DMS153 treated with DMSO at 0.1 percent for 48 hours (cell line): ENCODE measurements around the gene WDFY3.

Source experiments
- DNase-seq: peaks from one replicate; lab custom pipeline; 2025; ENCODE audit not compliant: unreplicated experiment; lab: John Stamatoyannopoulos, UW

The WDFY3 gene

DNA sequence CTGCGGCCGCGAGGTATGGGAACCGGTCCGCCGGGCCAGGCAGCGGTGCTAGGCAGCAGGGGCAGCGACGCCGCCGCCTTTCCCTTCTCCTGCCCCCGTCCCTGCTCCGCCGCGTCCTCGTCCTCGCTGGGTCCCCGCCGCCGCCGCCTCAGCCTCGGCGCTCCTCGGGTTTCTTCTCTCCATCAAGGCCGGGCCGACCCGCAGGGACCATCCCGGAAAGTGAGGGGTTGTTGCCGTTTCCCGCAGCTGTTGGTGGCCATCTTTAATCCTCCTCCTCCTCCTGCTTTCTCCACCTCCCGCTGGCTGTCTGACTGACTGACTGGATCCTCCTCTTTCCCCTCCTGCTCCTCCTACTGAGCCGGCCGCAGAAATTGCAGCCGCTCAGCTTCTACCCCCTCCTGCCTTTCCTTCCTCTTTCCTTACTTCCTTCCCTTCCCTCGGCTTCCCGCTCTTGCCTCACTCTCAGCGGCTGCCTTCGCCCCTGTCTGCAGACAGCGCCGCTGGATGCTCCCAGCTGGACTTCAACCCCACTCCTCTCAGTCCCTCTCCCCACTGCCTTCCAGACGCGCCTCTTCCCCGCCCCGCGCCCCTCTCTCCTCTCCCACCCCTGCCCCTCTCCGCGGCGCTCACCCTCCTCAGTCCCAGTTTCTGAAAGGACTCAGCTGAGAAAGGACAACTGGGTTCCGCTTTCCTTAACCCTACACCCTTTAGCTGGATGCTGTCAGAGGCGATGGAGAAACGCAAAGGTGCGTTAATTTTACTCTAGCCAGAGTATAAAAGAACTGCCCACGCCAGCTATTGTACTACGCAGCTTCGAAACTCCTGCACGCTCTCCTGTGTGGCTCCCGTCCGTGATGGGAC lies at the start of gene WDFY3:
Gene WDFY3 (minus strand): TSS at position 309 of the 861 bp plus-strand sequence. CDS start 106,099 bp downstream, outside the sequence.
- DNase-seq = peak; percentile 75

GRCh38 chr4:85005865-85006377 lies 39.4 kb upstream of the WDFY3 start:
- DNase-seq = no peak

- DNase-seq = no peak
These were observed 33.9 kb upstream of the WDFY3 start for GRCh38 chr4:85000343-85000742.

GRCh38 chr4:84995386-84995785 lies 28.9 kb upstream of the WDFY3 start:
- no peak for DNase-seq

- DNase-seq = no peak
These were observed 27.8 kb upstream of the WDFY3 start for GRCh38 chr4:84994280-84994679.

GRCh38 chr4:84985952-84986351 lies 19.5 kb upstream of the WDFY3 start:
- no peak for DNase-seq

DNA sequence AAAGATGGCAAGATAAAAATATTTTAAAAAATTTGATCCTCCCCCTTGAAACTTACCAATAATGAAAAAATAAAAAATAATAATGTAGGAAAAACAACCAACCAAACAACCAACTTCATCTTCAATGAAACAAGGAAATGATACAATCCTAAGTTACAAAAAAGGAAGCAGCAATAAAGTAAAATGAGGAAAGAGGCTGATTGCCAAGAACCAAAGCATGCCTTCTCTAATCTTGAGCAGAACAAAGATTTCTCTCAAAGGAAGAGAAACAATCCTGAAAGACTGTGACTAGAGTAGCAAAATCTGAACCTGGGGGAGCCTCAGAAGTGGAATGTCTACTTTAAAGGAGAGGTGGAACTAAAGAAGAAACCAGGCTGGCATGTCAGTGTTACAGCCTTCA lies 10.9 kb upstream of the WDFY3 start:
- no peak for DNase-seq

- no peak for DNase-seq
These were observed 7.4 kb upstream of the WDFY3 start for GRCh38 chr4:84973856-84974255.

GRCh38 chr4:84971319-84971932 lies 4.9 kb upstream of the WDFY3 start:
- DNase-seq = peak; percentile 61

DNA sequence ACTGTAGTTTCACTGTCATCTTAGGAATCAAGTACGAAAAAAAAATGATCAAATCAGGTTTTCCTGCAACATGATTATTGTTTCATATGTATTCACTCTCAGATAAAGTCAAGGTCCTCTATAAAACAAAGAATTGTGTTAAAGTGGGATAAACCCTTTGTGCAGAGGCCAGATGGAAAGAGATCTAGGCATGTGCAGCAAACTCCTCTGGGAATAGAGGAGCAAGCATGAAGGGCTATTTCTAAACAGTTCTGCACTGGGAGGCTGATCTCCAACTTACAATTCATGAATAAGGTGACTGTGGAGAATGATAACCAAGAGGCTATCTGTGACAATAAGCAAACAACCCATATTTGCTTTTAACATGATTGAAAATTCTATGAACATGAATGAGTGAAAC lies 2.4 kb upstream of the WDFY3 start:
- DNase-seq = peak; percentile 46

GRCh38 chr4:84967243-84967690 lies 777 bp upstream of the WDFY3 start:
- DNase-seq = no peak

DNA sequence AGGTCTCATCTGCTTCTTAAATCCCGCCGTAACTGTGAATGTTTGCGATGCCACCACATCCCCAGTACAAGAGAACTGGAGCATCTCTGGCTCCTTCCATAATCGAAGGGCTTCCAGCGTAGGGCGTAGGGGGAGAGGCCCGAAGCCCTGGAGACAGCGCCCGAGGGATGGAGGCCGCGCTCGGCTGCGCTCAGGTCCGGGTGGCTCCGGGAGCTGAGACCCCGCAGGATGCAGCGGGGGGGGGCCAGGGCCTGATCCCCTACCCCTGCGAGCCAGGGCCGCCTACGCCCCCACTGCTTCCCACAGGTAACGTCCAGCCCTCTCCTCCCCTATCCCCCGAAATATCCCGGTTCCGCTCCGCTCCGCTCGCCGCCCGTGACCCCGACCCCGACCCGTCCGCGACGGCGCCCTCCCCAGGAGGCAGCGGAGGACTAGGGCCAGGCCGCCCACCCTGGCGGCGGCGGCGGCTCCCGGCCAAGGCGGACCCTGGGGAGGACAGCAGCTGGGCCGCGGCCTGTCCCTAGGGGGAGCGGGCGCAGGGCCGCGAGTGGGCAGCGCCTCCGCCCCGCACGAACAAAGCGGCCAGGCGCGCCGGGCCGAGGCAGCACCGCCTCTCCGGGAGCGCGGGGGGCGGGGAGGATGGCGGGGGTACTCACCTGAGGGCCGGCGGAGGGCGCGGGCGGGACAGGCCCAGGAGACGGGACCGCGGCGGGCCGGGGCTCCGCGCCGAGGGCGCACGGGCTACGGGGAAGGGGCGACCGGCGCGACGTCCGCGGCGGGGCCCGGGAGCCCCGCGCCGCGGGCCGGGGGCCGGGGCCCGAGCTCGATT lies 723 bp downstream of the WDFY3 start:
- DNase-seq = no peak

DNA sequence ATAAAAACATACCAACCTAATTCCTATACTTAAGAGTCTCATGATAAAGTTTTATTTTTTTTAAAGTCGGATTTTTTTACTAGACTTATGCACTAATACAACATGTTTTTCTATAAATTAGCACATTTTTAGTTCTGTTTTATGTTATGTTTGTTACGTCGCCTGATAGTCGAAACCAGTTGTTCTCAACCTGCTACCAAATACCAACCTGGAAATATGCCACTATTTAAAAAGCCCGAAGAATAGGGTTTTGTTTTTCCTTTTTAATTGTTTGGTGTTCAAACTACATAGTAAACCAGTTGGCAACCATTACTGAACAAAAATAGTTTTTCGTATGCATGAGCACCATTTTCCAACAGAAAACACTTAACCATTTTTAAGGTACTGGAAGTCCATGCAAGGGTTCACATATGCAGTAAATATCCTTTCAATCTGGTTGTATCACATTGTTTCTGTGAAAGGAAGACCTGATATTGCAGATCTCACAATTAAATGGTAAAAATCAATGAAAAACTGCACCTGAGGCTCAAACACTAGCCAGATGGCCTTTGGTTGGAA lies 1.4 kb downstream of the WDFY3 start:
- DNase-seq = no peak

- no peak for DNase-seq
These were observed 4.4 kb downstream of the WDFY3 start for GRCh38 chr4:84962102-84962501.

DNA sequence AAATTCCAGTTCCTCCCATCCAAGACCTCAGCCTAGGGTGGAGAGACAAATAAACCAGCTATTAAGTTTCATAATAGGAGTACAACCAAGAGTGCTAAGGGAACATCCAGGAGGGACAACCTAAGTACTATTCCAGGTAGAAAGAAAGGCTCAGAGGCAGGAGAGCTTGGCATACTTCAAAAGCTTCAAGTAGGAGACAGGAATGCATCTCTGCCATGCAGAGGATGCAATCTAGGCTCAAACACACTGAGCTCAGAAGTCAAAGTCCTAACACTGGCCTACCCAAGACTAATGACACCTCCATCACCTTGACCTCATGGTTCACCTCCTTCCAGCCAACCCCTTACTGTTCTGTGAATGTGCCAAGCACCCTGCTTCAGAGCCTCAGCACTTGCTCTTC lies 8.1 kb downstream of the WDFY3 start:
- DNase-seq = no peak

DNA sequence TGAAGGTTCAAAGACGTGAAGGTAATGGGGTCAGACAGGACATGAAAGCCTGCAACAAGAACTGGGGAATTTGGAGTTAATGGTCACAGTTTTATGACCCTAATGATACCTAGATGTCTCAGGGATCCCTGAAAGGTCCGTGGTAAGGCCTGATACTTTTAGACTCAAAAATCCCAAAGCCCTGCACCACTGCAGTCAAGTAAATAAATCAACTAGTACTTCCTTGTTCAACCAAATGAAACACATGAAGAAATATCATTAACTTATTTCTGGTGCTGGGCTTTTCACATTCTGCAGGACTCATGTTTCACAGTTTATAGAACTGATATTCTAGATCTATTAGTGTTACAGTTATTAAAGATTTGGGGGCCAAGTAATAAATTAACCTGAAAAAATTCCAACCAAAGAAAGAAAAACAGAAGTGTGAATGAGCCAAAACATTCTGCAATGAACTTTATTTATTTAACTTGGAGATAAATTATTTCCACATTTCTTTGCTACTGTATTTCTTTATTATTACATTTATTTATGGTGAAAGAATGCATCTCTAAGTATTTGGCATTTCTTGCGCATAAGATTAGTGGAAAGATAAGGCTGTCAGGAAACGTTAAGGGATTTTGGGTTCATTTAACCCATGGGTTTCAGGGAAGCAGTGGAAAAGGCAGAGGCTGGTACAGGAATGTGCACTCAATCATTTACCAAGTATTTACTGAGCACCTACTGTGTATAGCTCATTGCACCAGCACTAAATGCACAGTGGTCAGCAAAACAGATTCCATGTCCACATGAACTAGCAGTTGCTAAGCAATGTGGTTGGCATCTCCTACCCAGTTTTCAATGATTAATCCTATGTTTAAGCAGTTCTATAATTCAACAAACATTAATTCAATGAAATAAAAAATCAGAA lies 8.7 kb downstream of the WDFY3 start:
- no peak for DNase-seq

DNA sequence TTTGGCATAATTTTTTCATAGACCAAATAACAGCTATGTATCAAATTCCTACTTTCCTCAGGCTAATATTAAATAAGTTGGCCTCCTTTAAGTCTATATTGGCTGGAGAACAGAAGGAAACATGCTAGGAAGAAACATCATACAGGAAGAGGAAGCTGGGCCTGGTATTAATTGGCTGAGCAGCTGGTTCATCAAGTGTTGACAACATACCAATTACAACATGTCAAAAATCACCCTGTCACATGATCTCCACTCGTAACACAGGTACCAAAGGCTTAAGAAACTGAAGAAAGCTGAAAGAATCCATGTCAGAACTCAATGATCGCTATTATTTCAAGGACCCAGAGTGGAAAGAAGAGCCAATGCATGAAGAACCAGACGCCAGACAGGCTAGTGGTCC lies 10.5 kb downstream of the WDFY3 start:
- DNase-seq = no peak

DNA sequence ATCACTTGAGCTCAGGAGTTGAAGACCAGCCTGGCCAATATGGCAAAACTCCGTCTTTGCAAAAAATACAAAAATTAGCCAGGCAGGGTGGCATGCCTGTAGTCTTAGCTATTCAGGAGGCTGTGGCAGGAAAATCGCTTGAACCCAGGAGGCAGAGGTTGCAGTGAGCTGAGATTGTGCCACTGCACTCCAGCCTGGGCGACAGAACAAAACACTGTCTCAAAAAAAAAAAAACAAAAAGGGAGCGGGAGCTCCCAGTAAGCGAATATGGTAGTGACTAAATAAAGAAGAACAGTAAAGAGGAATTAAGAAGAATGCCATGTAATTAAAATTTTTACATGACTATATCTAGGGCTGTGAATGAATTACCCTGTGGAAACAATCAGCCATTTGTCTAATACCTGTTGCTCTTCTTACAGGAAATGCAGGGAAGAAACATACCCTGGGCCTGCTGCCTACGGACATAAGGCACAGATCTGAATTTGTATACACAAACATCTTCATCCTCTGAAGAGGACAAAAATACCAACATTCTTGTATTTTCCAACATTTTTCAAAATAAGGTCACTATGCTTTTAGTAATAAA lies 11.4 kb downstream of the WDFY3 start:
- no peak for DNase-seq

GRCh38 chr4:84952776-84953175 lies 13.7 kb downstream of the WDFY3 start:
- no peak for DNase-seq

- no peak for DNase-seq
These were observed 14.5 kb downstream of the WDFY3 start for GRCh38 chr4:84952004-84952403.
